ENCODE measurements around the gene FAR2. TPM values are rescaled to one million over a fixed set of nuclear protein-coding genes. Genes with fewer than 3 reads are reported as not detected.

FAR2 gene
- total and polyA plus RNA-seq, 2 experiments from 2014 or later = 18.7 to 22.6 TPM

GRCh38 chr12:29225834-29226233 lies 76.8 kb downstream of the FAR2 start:
- Mint-ChIP-seq H3K27me3 (ENCODE audit: insufficient read depth, low read depth, poor library complexity) (no peaks in the 10 kb centered on the region), H3K9me3 (peaks cover 2% of the 10 kb centered on the region; the same call in 1 of the 3 replicates), H3K36me3 (ENCODE audit: low read depth) (peaks cover 6% of the 10 kb centered on the region; the same call in 1 of the 3 replicates), H3K4me3 (no peak overlapping the region), H3K27ac (no peak overlapping the region), H3K4me1 (peaks cover 40% of the 10 kb centered on the region)
- Histone ChIP-seq H2AFZ (no peak overlapping the region), H3K79me2 (replicated peaks; ENCODE audit: insufficient read depth) (no peaks in the 10 kb centered on the region), H3K27me3 (ENCODE audit: insufficient read depth) (no peaks in the 10 kb centered on the region), H3K4me1 (ENCODE audit: insufficient read depth) (peaks cover 45% of the 10 kb centered on the region), H3F3A (replicated peaks; ENCODE audit: low read depth) (no peaks in the 10 kb centered on the region), H4K20me1 (replicated peaks; ENCODE audit: insufficient read depth) (no peaks in the 10 kb centered on the region), H3K36me3 (ENCODE audit: insufficient read depth) (no peaks in the 10 kb centered on the region), H3K4me3 (no peak overlapping the region), H3K9me2 (ENCODE audit: insufficient read depth) (no peaks in the 10 kb centered on the region), H3K27ac (ENCODE audit: low read depth) (no peak overlapping the region), H3K4me2 (peak overlapping the region; percentile 13; the same call in 1 of the 2 replicates)
- no peak for DNase-seq (ENCODE audit: low spot score)
- no peak for ATAC-seq
- no peak for TF ChIP-seq CTCF (conservative IDR thresholded peaks at IDR 0.05; ENCODE audit: low read depth in 2 of 2)
- TF ChIP-seq POLR2AphosphoS5 (IDR thresholded peaks at IDR 0.05; ENCODE audit: low read depth) = no peak
- TF ChIP-seq ETS1 (IDR thresholded peaks at IDR 0.05) = no peak
- TF ChIP-seq STAT1 (IDR thresholded peaks at IDR 0.05; ENCODE audit: unreplicated experiment) = no peak
- no peak for TF ChIP-seq ZNF462 (CRISPR knock-in tag; IDR thresholded peaks at IDR 0.05)
- TF ChIP-seq NANOG (IDR thresholded peaks at IDR 0.05; ENCODE audit: borderline replicate concordance) = no peak
- TF ChIP-seq EZH2phosphoT487 (IDR thresholded peaks at IDR 0.05; ENCODE audit: unreplicated experiment) = no peak
- no peak for TF ChIP-seq REST (IDR thresholded peaks at IDR 0.05; ENCODE audit: unreplicated experiment)
- TF ChIP-seq EZH2 (IDR thresholded peaks at IDR 0.05; ENCODE audit: low read depth, unreplicated experiment) = no peak
- TF ChIP-seq JUNB (IDR thresholded peaks at IDR 0.05; ENCODE audit: unreplicated experiment) = no peak
- TF ChIP-seq ZNF114 (CRISPR knock-in tag; IDR thresholded peaks at IDR 0.05) = no peak
- no peak for TF ChIP-seq ZNF331 (CRISPR knock-in tag; IDR thresholded peaks at IDR 0.05; ENCODE audit: low read depth)
- no peak for TF ChIP-seq CREB1 (CRISPR knock-in tag; IDR thresholded peaks at IDR 0.05; ENCODE audit: low read depth)

Data from GM23338 (cell line).